ENCODE data around the gene TPCN1. TPM values are rescaled to one million over a fixed set of nuclear protein-coding genes. Genes with fewer than 3 reads are reported as not detected.
A peak's percentile ranks its signal among the peaks of the same experiment; 100 is the strongest.

The TPCN1 gene
- total and polyA plus RNA-seq, 2 of the 13 experiments (the other 11 are each of a cell fraction or from before 2014, with no cell fraction given): 8.0 to 26.8 TPM

- TF ChIP-seq ZMAT3 (CRISPR knock-in tag; conservative IDR thresholded peaks at IDR 0.05) (peak; percentile 55; the same call in 1 of the 2 replicates), HDAC2 (CRISPR knock-in tag; IDR thresholded peaks at IDR 0.05) (0 out of 2 replicates have a peak, but pooled peaks have one; percentile 56), SOX5 (CRISPR knock-in tag; IDR thresholded peaks at IDR 0.05; ENCODE audit: borderline replicate concordance) (peak; percentile 28; the same call in 1 of the 2 replicates), CSRNP1 (CRISPR knock-in tag; IDR thresholded peaks at IDR 0.05) (no peak), FIP1L1 (IDR thresholded peaks at IDR 0.05; ENCODE audit: borderline replicate concordance, insufficient read depth, low read depth, low read length) (no peak), GABPB1 (CRISPR knock-in tag; IDR thresholded peaks at IDR 0.05) (peak; percentile 26), MAZ (IDR thresholded peaks at IDR 0.05; ENCODE audit: borderline replicate concordance, low read depth, low read length) (0 out of 2 replicates have a peak, but pooled peaks have one; percentile 12), MAZ (CRISPR knock-in tag; IDR thresholded peaks at IDR 0.05; ENCODE audit: low read depth) (peak; percentile 16; the same call in 1 of the 2 replicates), ARNT (IDR thresholded peaks at IDR 0.05) (peak; percentile 45; the same call in 1 of the 2 replicates), SPEN (CRISPR knock-in tag; IDR thresholded peaks at IDR 0.05; ENCODE audit: low read depth) (peak; percentile 29; the same call in 1 of the 2 replicates), SALL1 (CRISPR knock-in tag; IDR thresholded peaks at IDR 0.05) (peak; percentile 63), ATRX (CRISPR knock-in tag; IDR thresholded peaks at IDR 0.05; ENCODE audit: borderline replicate concordance) (no peak), RBM39 (IDR thresholded peaks at IDR 0.05; ENCODE audit: low read depth, low read length, poor library complexity, severe bottlenecking) (peak; percentile 14), MAX (IDR thresholded peaks at IDR 0.05) (peak; percentile 58; the same call in 1 of the 2 replicates), SKI (IDR thresholded peaks at IDR 0.05; ENCODE audit: partially characterized antibody) (peak; percentile 64), FOXA1 (IDR thresholded peaks at IDR 0.05) (no peak), FOXA1 (CRISPR knock-in tag; IDR thresholded peaks at IDR 0.05) (0 out of 2 replicates have a peak, but pooled peaks have one; percentile 37), MXD1 (CRISPR knock-in tag; IDR thresholded peaks at IDR 0.05) (0 out of 2 replicates have a peak, but pooled peaks have one; percentile 46), GRHL1 (CRISPR knock-in tag; conservative IDR thresholded peaks at IDR 0.05) (no peak), TBX2 (CRISPR knock-in tag; IDR thresholded peaks at IDR 0.05; ENCODE audit: borderline replicate concordance) (peak; percentile 45; the same call in 1 of the 2 replicates), ZNF501 (CRISPR knock-in tag; IDR thresholded peaks at IDR 0.05) (peak; percentile 83), ZNF564 (CRISPR knock-in tag; IDR thresholded peaks at IDR 0.05) (no peak), PAWR (CRISPR knock-in tag; IDR thresholded peaks at IDR 0.05; ENCODE audit: borderline replicate concordance) (no peak), ZNF660 (CRISPR knock-in tag; IDR thresholded peaks at IDR 0.05; ENCODE audit: borderline replicate concordance, low read depth) (no peak), PHB2 (IDR thresholded peaks at IDR 0.05; ENCODE audit: partially characterized antibody) (no peak)
Measured at GRCh38 chr12:113245695-113246477, 24.6 kb downstream of the TPCN1 start (continued).
